Dedifferentiated amniotic fluid mesenchymal stem cell (primary cell): Measurements from ENCODE around the gene AMBP.

Experiments
- DNase-seq: peaks from one replicate; pipeline ENCODE4 v3.0.0-alpha.2; 2016; ENCODE audit errors: extremely low spot score

The AMBP gene

GRCh38 chr9:114072184-114073140 is 5.6 kb downstream of the AMBP start:
- no peak for DNase-seq

- DNase-seq, result no peak
These were observed 6.8 kb downstream of the AMBP start for GRCh38 chr9:114071197-114071795.

- DNase-seq, result no peak
These were observed 7.7 kb downstream of the AMBP start for GRCh38 chr9:114070188-114071103.

- DNase-seq, result no peak
These were observed 8.5 kb downstream of the AMBP start for GRCh38 chr9:114069476-114070187.

- DNase-seq, result no peak
These were observed 12.8 kb downstream of the AMBP start for GRCh38 chr9:114065304-114065703.

GRCh38 chr9:114061830-114062474 is 16.1 kb downstream of the AMBP start:
- DNase-seq, result no peak

- DNase-seq, result no peak
These were observed 16.8 kb downstream of the AMBP start for GRCh38 chr9:114061292-114061691.

GRCh38 chr9:114060711-114061110 is 17.4 kb downstream of the AMBP start:
- no peak for DNase-seq

- DNase-seq, result no peak
These were observed 18.0 kb downstream of the AMBP start for GRCh38 chr9:114060070-114060469.

GRCh38 chr9:114059047-114059803 is 18.9 kb downstream of the AMBP start:
- no peak for DNase-seq

GRCh38 chr9:114058688-114059046 is 19.4 kb downstream of the AMBP start:
- DNase-seq, result no peak

GRCh38 chr9:114057161-114057885 is 20.8 kb downstream of the AMBP start:
- DNase-seq, result no peak

- no peak for DNase-seq
These were observed 21.6 kb downstream of the AMBP start for GRCh38 chr9:114056527-114056926.

- no peak for DNase-seq
These were observed 22.2 kb downstream of the AMBP start for GRCh38 chr9:114055894-114056293.

GRCh38 chr9:114055061-114055460 is 23.0 kb downstream of the AMBP start:
- no peak for DNase-seq

- no peak for DNase-seq
These were observed 23.9 kb downstream of the AMBP start for GRCh38 chr9:114054191-114054690.

GRCh38 chr9:114053246-114054005 is 24.7 kb downstream of the AMBP start:
- DNase-seq, result no peak

- DNase-seq, result no peak
These were observed 26.4 kb downstream of the AMBP start for GRCh38 chr9:114051706-114052105.

GRCh38 chr9:114051281-114051680 is 26.8 kb downstream of the AMBP start:
- DNase-seq, result no peak
